ENCODE measurements around the gene RGS4.

The RGS4 gene

DNA sequence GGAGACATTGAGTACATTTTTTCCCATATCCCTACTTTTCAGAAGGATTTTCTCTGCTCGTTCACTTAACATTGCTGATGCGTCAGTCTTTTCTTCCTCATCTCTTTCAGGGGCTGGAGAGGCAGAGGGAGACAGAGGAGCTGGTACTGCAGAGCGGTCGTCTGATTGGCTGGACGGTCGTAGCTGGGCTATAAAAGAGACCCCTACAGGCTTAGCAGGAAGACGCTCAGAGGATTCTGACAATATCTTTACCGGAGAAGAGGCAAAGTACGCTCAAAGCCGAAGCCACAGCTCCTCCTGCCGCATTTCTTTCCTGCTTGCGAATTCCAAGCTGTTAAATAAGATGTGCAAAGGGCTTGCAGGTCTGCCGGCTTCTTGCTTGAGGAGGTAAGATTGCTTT lies at the start of gene RGS4:
TSS of gene RGS4 (plus strand) at position 220 of the 400 bp plus-strand sequence. CDS start at position 344, 124 bp downstream.
- no peaks in the 10 kb centered on the region for H3K4me1 Mint-ChIP-seq
- H3K27me3 Mint-ChIP-seq = peaks cover 43% of the 10 kb centered on the region
- no peaks in the 10 kb centered on the region for H3K36me3 Mint-ChIP-seq
- H3K27ac Mint-ChIP-seq = no peak within 1 kb of the TSS
- no peak within 1 kb of the TSS for H3K4me3 Mint-ChIP-seq
- no peaks in the 10 kb centered on the region for H3K9me3 Mint-ChIP-seq

DNA sequence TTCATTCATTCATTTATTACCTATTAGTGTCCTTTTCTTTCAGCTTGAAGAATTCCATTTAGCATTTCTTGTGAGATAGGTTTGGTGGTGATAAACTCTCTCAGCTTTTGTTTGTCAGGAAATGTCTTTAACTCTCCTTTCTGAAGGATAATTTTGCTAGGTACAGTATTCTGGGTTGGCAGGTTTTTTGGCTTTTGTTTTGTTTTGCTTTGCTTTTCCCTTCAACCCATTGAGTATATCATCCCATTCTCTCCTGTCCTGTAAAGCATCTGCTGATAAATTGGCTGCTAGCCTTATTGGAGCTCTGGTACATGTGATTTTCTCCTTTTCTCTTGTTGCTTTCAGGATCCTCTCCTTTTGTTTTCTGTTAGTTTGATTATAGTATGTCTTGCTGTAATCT lies 47.0 kb upstream of the RGS4 start:
- no peaks in the 10 kb centered on the region for H3K4me1 Mint-ChIP-seq
- H3K9me3 Mint-ChIP-seq = peaks cover 14% of the 10 kb centered on the region
- H3K27ac Mint-ChIP-seq = no peak overlapping the region
- H3K36me3 Mint-ChIP-seq = peaks cover 2% of the 10 kb centered on the region
- H3K27me3 Mint-ChIP-seq = peaks cover 2% of the 10 kb centered on the region
- H3K4me3 Mint-ChIP-seq = no peak overlapping the region

DNA sequence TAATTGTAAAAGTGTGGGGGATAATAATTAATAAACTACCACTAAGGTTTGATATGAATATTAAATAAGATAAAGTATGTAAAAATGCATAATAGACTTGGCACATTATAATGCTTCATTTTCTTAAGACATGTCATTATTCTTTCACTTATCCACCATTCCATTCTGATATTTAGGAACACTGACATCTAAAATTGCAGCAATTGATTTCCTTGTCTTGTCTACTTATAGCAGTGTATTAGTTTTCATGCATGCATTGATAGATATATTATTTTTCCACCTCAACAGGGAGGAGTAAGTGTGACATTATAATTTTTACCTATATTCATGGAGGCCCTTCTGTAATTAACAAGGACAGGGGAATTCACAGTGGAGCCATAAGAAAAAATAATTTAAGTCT lies 41.6 kb upstream of the RGS4 start:
- Mint-ChIP-seq H3K4me1 (no peaks in the 10 kb centered on the region), H3K36me3 (peaks cover 2% of the 10 kb centered on the region), H3K9me3 (peaks cover 10% of the 10 kb centered on the region), H3K27me3 (peaks cover 10% of the 10 kb centered on the region), H3K4me3 (no peak overlapping the region), H3K27ac (no peak overlapping the region)

DNA sequence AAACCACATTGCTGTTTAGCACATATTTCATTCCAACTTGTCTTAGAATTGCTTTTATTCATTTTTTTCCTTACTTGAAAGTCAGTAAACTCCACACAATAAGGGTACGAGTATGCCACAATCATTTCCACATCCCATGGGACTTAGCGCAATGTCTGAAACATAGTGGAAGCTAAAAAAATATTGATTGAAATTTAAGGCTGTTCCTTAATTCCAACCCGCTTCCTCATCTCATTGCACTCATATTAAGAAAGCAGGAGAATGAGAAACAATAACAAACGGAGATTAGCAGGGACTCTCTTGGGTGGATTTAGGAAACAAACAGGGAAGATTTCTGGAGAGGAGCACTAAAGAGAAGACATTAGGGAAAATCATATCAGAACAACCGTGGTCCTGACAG lies 39.3 kb upstream of the RGS4 start:
- Mint-ChIP-seq H3K27ac (no peak overlapping the region), H3K4me3 (no peak overlapping the region), H3K9me3 (peaks cover 6% of the 10 kb centered on the region), H3K27me3 (peaks cover 18% of the 10 kb centered on the region), H3K36me3 (no peaks in the 10 kb centered on the region), H3K4me1 (no peaks in the 10 kb centered on the region)

DNA sequence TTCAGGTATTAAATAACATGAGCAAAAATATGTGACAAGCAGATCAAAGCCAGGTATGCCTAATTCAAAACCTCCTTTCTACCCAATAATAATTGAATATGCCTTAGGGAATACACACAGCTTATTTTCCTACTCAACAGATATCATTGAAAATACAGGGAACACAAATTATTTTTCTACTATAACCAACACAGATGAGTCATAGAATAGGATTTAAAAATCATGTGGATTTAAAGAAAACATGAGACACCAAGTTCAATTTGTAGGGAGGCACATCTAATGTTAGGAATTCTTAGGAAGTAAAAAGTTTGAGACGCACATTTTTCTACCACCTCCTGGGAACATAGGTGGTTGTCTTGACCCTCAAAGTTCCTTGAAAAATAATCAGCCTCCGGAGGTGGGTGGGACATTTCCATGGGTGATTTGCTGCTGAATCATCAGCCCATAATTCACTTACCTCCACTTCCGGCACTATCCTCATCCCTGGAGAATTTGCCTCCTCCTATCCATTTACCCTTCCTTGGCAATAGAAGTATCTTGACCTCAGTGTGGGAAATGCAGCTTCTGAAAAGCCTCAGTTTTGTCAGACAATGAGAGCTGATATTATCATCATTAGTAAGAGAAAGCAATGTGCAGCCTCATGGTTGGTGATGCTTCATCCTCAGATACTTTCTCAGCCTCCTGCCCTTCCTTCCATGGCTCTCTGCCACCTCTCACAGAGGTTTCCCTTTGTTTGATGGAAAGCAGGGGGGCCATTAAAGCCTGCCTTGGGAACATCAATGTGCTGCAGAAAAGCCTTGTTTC lies 33.5 kb upstream of the RGS4 start:
- Mint-ChIP-seq H3K4me1 (no peaks in the 10 kb centered on the region), H3K27me3 (peaks cover 14% of the 10 kb centered on the region)

DNA sequence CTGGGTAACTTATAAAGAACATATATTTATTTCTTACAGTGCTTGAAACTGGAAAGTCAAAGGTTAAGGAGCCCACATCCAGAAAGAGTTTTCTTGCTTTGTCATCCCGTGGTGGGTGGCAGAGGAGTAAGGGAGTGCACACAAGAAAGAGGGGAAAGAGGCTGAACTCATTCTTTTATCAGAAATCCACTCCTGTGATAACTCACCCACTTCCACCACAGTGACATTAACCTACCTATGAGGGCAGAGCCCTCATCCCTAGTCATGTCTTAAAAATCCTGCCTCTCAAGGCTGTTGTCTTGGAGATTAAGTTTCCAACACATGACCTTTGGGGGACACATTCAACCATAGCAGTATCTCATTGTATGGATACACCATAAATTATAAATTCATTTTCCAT lies 32.5 kb upstream of the RGS4 start:
- peaks cover 14% of the 10 kb centered on the region for H3K27me3 Mint-ChIP-seq
- H3K9me3 Mint-ChIP-seq = peaks cover 4% of the 10 kb centered on the region
- no peak overlapping the region for H3K4me3 Mint-ChIP-seq
- H3K36me3 Mint-ChIP-seq = no peaks in the 10 kb centered on the region
- no peak overlapping the region for H3K27ac Mint-ChIP-seq
- no peaks in the 10 kb centered on the region for H3K4me1 Mint-ChIP-seq

More for the DNA sequence above, 33.5 kb upstream of the RGS4 start:
- no peak overlapping the region for H3K27ac Mint-ChIP-seq
- H3K4me3 Mint-ChIP-seq = no peak overlapping the region
- no peaks in the 10 kb centered on the region for H3K36me3 Mint-ChIP-seq
- H3K9me3 Mint-ChIP-seq = peaks cover 4% of the 10 kb centered on the region

DNA sequence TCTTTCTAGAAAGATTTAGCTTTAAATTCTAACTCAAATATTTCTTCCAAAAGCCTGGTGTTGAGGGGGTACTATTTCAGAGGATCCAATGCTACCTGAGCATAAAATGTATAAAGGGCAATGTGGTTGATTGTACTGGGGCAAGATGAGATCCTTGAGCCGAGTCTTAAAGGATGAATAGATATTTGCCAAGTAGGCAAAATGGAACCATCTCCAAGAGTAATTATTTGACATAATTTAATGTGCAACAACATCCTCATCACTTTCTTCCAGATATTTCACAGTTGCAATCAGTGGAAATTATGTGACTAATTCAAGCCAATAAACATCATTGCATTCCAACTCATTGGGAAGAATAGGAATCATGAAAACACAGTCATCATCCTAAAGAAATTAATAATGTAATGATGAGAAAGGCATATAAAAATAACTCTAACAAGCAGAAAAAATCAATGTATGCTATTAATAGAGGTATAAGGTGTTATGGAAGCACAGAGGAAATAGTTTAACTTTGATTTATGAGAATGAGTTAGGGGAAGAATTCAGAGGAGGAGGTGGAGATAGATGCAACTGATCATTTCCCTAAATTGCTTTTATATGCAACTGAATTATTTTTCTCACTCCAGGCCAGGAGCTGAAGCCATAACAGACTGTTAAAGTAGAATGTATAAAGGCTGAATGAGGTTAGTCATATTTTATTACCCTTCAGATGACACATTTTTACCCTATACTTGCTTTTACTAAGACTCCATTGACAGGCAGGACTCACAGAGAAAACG lies 30.0 kb upstream of the RGS4 start:
- Mint-ChIP-seq H3K27me3 (peaks cover 8% of the 10 kb centered on the region), H3K36me3 (no peaks in the 10 kb centered on the region), H3K4me3 (no peak overlapping the region), H3K4me1 (no peaks in the 10 kb centered on the region), H3K27ac (no peak overlapping the region), H3K9me3 (peaks cover 4% of the 10 kb centered on the region)

DNA sequence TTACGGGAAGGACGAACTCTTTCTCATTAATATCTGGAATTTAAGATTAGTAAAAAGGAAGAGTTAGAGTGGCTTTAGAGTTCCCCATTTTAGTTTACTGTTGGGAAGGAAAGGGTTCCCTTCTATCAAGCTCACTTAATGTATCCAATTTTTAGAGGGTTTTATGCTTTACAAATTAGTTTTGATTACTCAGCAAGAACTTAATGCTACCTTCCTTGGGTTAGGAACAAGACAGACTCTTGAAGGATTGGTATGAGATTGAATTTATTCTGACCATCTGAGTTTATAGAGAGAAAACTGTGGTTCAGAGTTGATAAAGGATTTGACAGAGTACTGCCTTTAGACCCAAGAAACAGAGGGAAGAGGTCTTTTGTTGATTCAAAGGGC lies 29.5 kb upstream of the RGS4 start:
- H3K4me1 Mint-ChIP-seq = no peaks in the 10 kb centered on the region

DNA sequence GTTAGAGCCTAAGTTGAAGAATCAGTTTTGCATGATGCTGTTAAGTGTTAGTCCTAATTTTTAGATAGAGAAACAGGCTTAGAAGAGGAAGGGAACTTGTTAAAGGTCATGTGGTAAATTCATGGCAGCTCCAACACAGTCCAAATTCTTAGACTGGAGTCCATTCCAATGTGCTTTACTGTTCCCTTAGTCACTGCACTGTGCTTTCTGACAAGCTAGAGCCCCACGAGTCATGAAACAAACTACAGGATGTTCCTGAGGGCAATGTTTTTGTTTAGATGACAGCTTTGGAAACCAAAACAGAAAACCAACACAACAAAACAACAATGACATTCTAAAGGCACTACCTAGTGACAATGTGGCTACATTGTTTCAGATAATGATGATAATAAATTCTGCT lies 23.1 kb upstream of the RGS4 start:
- Mint-ChIP-seq H3K36me3 (no peaks in the 10 kb centered on the region), H3K27me3 (peaks cover 18% of the 10 kb centered on the region), H3K27ac (no peak overlapping the region), H3K4me1 (no peaks in the 10 kb centered on the region), H3K4me3 (no peak overlapping the region), H3K9me3 (no peaks in the 10 kb centered on the region)

More for the DNA sequence above, 29.5 kb upstream of the RGS4 start:
- Mint-ChIP-seq H3K9me3 (peaks cover 4% of the 10 kb centered on the region), H3K27ac (no peak overlapping the region), H3K4me3 (no peak overlapping the region), H3K27me3 (peaks cover 12% of the 10 kb centered on the region), H3K36me3 (no peaks in the 10 kb centered on the region)

DNA sequence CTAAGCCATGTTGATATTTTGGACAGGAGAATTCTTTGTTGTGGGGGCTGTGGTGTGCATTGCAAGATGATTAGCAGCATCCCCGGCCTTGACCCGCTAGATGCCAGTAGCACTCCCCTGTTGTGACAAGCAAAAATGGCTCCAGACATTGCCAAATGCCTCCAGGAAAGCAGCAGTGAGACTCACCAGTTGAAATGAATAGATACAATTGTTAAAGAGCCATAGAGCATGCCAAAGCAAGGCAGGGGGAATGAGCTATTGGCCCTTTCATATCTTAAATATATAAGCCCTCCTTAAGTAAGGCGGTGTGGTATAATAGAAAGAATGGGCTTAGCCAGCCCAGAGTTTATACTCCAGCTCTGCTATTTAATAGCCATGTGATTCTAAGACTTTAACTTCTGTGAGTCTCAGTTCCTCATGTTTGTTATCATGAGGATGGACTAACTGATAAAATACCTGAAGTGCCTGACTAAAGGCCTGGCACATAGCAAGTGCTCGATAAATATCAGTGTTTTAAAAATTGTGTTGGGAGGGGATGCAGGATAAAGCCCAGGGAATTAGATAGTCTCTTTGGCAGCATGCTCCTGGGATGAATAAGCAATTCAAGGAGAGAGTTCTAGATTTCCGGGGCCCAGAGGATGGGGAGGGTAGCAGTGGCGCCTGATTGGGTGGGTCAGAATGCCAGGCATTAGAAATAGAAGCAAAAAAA lies 21.1 kb upstream of the RGS4 start:
- H3K27ac Mint-ChIP-seq = no peak overlapping the region
- H3K4me3 Mint-ChIP-seq = no peak overlapping the region
- H3K36me3 Mint-ChIP-seq = no peaks in the 10 kb centered on the region
- peaks cover 22% of the 10 kb centered on the region for H3K27me3 Mint-ChIP-seq
- H3K4me1 Mint-ChIP-seq = no peaks in the 10 kb centered on the region
- H3K9me3 Mint-ChIP-seq = no peaks in the 10 kb centered on the region

DNA sequence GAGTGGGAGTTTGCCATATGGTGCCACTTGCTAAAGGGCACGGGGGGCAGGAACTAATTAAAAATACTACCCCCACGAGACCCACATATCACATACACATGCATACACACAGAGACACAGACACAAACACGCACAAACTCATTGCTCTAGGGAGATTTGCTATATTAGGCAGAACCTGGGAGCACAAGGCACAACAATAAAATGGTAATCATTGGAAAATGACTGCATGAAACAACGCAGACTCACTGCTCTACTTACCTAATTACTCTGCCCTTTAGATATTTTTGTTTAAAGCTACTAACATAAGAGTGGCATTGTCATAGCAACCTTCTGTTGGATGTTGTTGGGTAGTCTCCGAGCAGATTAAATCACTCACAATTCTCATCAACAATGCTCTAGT lies 20.3 kb upstream of the RGS4 start:
- Mint-ChIP-seq H3K4me1 (no peaks in the 10 kb centered on the region), H3K4me3 (no peak overlapping the region), H3K36me3 (no peaks in the 10 kb centered on the region), H3K27me3 (peaks cover 27% of the 10 kb centered on the region), H3K9me3 (no peaks in the 10 kb centered on the region), H3K27ac (no peak overlapping the region)

DNA sequence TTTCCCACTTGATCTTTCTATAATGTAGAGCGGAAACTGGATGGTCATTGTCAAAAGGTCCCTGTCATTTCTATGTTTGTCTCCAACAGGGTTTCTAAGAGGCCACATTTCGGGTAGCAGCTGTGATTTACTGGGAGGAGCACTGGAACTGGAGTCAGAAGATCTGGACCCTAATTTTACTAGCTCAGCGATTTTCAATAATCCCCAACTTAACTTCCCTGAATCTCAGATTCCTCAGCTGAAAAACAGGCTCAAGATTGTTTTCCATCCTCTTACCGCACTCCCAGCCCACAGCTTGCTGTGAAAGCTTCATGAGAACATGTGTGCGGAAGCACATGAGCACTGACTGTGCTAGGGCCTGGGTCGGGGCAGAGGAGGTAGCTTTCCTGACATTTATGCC lies 19.9 kb upstream of the RGS4 start:
- no peaks in the 10 kb centered on the region for H3K4me1 Mint-ChIP-seq
- H3K27me3 Mint-ChIP-seq = peaks cover 25% of the 10 kb centered on the region
- H3K4me3 Mint-ChIP-seq = no peak overlapping the region
- H3K36me3 Mint-ChIP-seq = no peaks in the 10 kb centered on the region
- no peak overlapping the region for H3K27ac Mint-ChIP-seq
- H3K9me3 Mint-ChIP-seq = no peaks in the 10 kb centered on the region

DNA sequence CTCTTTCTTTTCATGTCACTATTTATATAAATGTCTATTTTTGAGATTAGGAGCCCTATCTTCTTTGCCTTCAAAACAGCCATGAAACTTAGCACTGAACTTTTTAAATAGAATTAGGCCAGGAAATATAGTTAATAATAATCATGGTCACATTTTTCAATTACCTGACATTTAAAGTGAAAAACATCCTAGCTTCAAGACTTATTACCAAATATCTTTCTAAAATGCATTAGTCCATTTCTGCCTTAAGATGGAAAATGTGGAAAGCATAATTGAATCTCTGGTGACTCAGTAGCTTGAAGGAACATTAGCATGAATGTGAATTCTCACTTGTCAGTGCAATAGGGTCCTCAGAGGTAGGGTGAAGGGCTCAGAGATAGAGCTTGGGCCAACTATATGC lies 18.7 kb upstream of the RGS4 start:
- H3K9me3 Mint-ChIP-seq = no peaks in the 10 kb centered on the region
- H3K4me1 Mint-ChIP-seq = no peaks in the 10 kb centered on the region
- no peaks in the 10 kb centered on the region for H3K36me3 Mint-ChIP-seq
- H3K4me3 Mint-ChIP-seq = no peak overlapping the region
- H3K27me3 Mint-ChIP-seq = peaks cover 24% of the 10 kb centered on the region
- no peak overlapping the region for H3K27ac Mint-ChIP-seq

DNA sequence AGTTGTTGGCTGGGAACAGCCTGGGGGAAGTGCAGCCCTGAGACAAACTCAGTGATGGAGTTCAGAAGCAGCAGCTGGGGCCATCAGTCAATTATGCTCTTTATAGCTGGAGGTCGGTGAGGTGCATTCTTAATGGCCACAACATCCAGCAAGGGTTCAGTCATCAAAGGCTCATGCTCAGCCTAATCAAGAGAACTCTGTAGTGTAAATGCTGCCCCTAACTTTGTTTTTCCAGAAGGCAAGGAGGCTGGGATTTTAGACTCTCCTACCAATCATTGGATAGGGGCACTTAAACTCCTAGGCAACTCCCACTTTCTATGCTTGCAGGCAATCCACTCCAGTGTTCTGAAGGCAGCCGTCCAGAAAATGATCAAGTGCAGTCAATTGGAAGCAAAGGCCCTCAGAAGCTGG lies 15.0 kb upstream of the RGS4 start:
- H3K27ac Mint-ChIP-seq = no peak overlapping the region
- H3K27me3 Mint-ChIP-seq = peaks cover 17% of the 10 kb centered on the region
- no peaks in the 10 kb centered on the region for H3K36me3 Mint-ChIP-seq
- H3K4me3 Mint-ChIP-seq = no peak overlapping the region
- no peaks in the 10 kb centered on the region for H3K9me3 Mint-ChIP-seq
- no peaks in the 10 kb centered on the region for H3K4me1 Mint-ChIP-seq

DNA sequence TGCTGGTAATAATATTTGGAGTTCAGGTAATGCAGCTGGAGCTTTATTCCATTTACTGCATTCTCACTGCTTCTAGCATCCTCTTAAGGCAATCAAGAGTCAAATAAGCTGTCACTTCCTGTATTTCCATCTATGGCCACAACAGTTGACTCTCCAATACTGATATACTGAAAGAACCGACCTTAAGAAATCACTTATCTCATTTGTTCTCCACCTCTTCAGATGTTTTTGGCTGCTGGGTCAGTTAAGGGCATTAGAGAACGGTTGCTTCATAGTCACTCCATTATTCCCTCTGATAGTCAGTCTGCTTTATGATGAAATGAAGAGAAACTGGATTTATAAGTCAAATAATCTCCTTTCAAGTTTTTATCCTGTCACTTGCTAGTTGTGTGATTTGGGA lies 14.2 kb upstream of the RGS4 start:
- Mint-ChIP-seq H3K36me3 (no peaks in the 10 kb centered on the region), H3K27ac (no peak overlapping the region), H3K4me3 (no peak overlapping the region), H3K9me3 (no peaks in the 10 kb centered on the region), H3K4me1 (no peaks in the 10 kb centered on the region), H3K27me3 (peaks cover 17% of the 10 kb centered on the region)

DNA sequence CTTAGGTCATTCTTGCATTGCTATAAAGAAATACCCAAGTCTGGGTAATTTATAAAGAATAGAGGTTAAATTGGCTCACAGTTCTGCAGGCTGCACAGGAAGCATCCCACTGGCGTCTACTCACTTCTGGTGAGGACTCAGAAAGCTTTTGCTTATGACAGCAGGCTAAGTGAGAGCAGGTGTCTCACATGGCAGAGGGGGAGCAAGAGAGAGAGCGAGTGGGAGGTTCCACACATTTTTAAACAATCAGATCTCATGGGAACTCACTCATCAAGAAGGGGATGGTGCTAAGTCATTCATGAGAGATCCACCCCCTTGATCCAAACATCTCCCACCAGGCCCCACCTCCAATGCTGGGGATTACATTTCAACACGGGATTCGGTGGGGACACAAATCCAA lies 13.6 kb upstream of the RGS4 start:
- Mint-ChIP-seq H3K27me3 (peaks cover 17% of the 10 kb centered on the region), H3K9me3 (no peaks in the 10 kb centered on the region), H3K4me1 (no peaks in the 10 kb centered on the region), H3K36me3 (no peaks in the 10 kb centered on the region), H3K27ac (no peak overlapping the region), H3K4me3 (no peak overlapping the region)

Measured in activated naive CD4-positive, alpha-beta T cell treated with anti-CD3 and anti-CD28 coated beads, Interleukin-2, amount 50 U/mL, for 24 hours (primary cell).